Endothelial cell of umbilical vein (primary cell): ENCODE data around the gene DYNC2H1. TPM values are rescaled to one million over a fixed set of nuclear protein-coding genes. Genes with fewer than 3 reads are reported as not detected.

Experiments
- BruUV-seq: library from RNA; stranded (reverse); fragments of 400-500 nt; replicated peaks from 2 replicates; lab custom pipeline; 2021; lab: Mats Ljungman, UMichigan
- CTCF ChIA-PET: fragments of 300-600, 350-600 bp; sonication (Branson Sonifier 250); formaldehyde crosslinking; loops from one replicate; lab custom pipeline; 2021; ENCODE audit warnings: antibody characterized with exemption, inconsistent platforms; lab: Charles Lee
- POLR2A ChIA-PET: fragments of 300-600, 350-600 bp; sonication (Branson Sonifier 250); formaldehyde crosslinking; loops from one replicate; lab custom pipeline; 2021; ENCODE audit warnings: antibody characterized with exemption, inconsistent platforms; lab: Charles Lee
- DNase-seq: peaks from one replicate; pipeline ENCODE4 v3.0.0-alpha.2; 2011; ENCODE audit warnings: low read depth, low spot score
- FAIRE-seq: peaks from 2 replicates; lab custom pipeline; 2011; peaks lifted over from hg19 to GRCh38; lab: Jason Lieb, UNC
- H2AFZ ChIP-seq: 2 replicates; pipeline ENCODE4 v1.6.0; 2012; ENCODE audit warnings: low read depth, low read length, control low read depth, inconsistent platforms
- H3K27ac ChIP-seq: 2 replicates; pipeline ENCODE4 v1.5.1; 2011; ENCODE audit warnings: low read depth, mild to moderate bottlenecking, control low read depth, low read length, moderate library complexity; ENCODE audit not compliant: insufficient read depth
- H3K27me3 ChIP-seq, 2 experiments: 2 replicates each; pipeline versions ENCODE4 v1.6.0 to v1.6.1; 2011; ENCODE audit warnings: low read length in 2 of 2, mixed read lengths in 1 of 2; ENCODE audit not compliant: control insufficient read depth in 2 of 2, insufficient read depth in 2 of 2
- H3K36me3 ChIP-seq, 2 experiments: 2 replicates in 1 of 2; 3 replicates in 1 of 2; pipeline ENCODE4 v1.5.1; 2011; ENCODE audit warnings: low read length in 2 of 2, mild to moderate bottlenecking in 1 of 2, moderate library complexity in 1 of 2; ENCODE audit not compliant: control insufficient read depth in 2 of 2, insufficient read depth in 2 of 2; ENCODE audit errors: extremely low read depth in 1 of 2
- H3K4me1 ChIP-seq: 3 replicates; pipeline ENCODE4 v1.5.1; 2011; ENCODE audit warnings: mild to moderate bottlenecking, low read length; ENCODE audit not compliant: control insufficient read depth, insufficient read depth; ENCODE audit errors: extremely low read depth
- H3K4me2 ChIP-seq: 2 replicates; pipeline ENCODE4 v1.6.1; 2011; ENCODE audit warnings: low read length, control low read depth, mixed read lengths; ENCODE audit not compliant: insufficient read depth
- H3K4me3 ChIP-seq, 3 experiments: fragments of 200-600 bp in 1 of 3; sonication (generic), shearing (Covaris generic) in 1 of 3; replicated peaks in 1 of 3; 2 replicates each; pipeline ENCODE4 v1.5.1; 2011 to 2016; ENCODE audit warnings: control low read depth in 3 of 3, low read length in 3 of 3, mild to moderate bottlenecking in 2 of 3, inconsistent platforms in 1 of 3, low read depth in 1 of 3, moderate library complexity in 1 of 3; ENCODE audit not compliant: insufficient read depth in 1 of 3
- H3K79me2 ChIP-seq: 2 replicates; pipeline ENCODE4 v1.6.0; 2012; ENCODE audit warnings: low read length, inconsistent platforms; ENCODE audit not compliant: control insufficient read depth, insufficient read depth
- H3K9ac ChIP-seq: replicated peaks from 2 replicates; pipeline ENCODE3; 2011; ENCODE audit warnings: low read length, control low read depth; ENCODE audit not compliant: insufficient read depth; ENCODE audit errors: extremely low read depth
- H3K9me1 ChIP-seq: replicated peaks from 3 replicates; pipeline ENCODE4 v1.6.0; 2011; ENCODE audit warnings: mild to moderate bottlenecking, low read length; ENCODE audit not compliant: control insufficient read depth, insufficient read depth; ENCODE audit errors: extremely low read depth
- H3K9me3 ChIP-seq: replicated peaks from 2 replicates; pipeline ENCODE4 v1.5.1; 2012; ENCODE audit warnings: low read length, inconsistent platforms; ENCODE audit not compliant: control insufficient read depth, insufficient read depth
- H4K20me1 ChIP-seq: replicated peaks from 2 replicates; pipeline ENCODE3; 2011; ENCODE audit warnings: mild to moderate bottlenecking, low read length; ENCODE audit not compliant: control insufficient read depth, insufficient read depth; ENCODE audit errors: extremely low read depth
- EZH2 ChIP-seq: IDR thresholded peaks from 2 replicates; pipeline ENCODE4 v1.6.1; 2012; ENCODE audit warnings: borderline replicate concordance, low read depth, mild to moderate bottlenecking, moderate library complexity, low read length, inconsistent platforms; ENCODE audit not compliant: severe bottlenecking
- FOS ChIP-seq: IDR thresholded peaks from 2 replicates; pipeline ENCODE4 v1.6.1; 2011; ENCODE audit warnings: mild to moderate bottlenecking, low read length, moderate library complexity, borderline replicate concordance; ENCODE audit not compliant: insufficient read depth
- GATA2 ChIP-seq: IDR thresholded peaks from 2 replicates; pipeline ENCODE4 v1.7.0; 2011; ENCODE audit warnings: low read depth, mild to moderate bottlenecking, moderate library complexity, mixed read lengths, low read length; ENCODE audit not compliant: insufficient read length, insufficient read depth
- JUN ChIP-seq: IDR thresholded peaks from 2 replicates; pipeline ENCODE4 v1.6.1; 2011; ENCODE audit warnings: borderline replicate concordance, low read depth; ENCODE audit not compliant: insufficient read length, insufficient read depth
- MYC ChIP-seq: IDR thresholded peaks from one replicate; pipeline ENCODE4 v1.6.1; 2011; ENCODE audit warnings: mild to moderate bottlenecking, low read depth, low read length
- POLR2A ChIP-seq: IDR thresholded peaks from 2 replicates; pipeline ENCODE4 v1.6.1; 2012; ENCODE audit warnings: low read depth, mild to moderate bottlenecking, control low read depth, low read length
- POLR2AphosphoS5 ChIP-seq: IDR thresholded peaks from 2 replicates; pipeline ENCODE4 v1.6.1; 2012; ENCODE audit warnings: low read depth, mild to moderate bottlenecking, control low read depth, low read length, moderate library complexity; ENCODE audit not compliant: insufficient read depth
- dilution Hi-C: fragments of 300-500 bp; cut with MboI; formaldehyde crosslinking; loops from one replicate; pipeline ENCODE4 v1.15.0; 2019; ENCODE audit warnings: low sequenced_read_pairs; ENCODE audit not compliant: extremely low pct_ligation_motif_present
- intact Hi-C: fragments of 100-400 bp; cut with micrococcal nuclease; formaldehyde crosslinking; loops from one replicate; pipeline ENCODE4 v1.10.0; 2022
- polyA plus RNA-seq, 4 experiments: library from polyadenylated mRNA; depleted of rRNA in 3 of 4; stranded (reverse) in 3 of 4; unstranded in 1 of 4; fragments of >200 nt; gene quantifications; 2 replicates each; pipeline versions ENCODE4 v1.2.1 to v1.2.3, GENCODE V29; 2011 to 2012; ENCODE audit warnings: missing spikeins in 1 of 4
- total RNA-seq: library from RNA; stranded (reverse); gene quantifications from 2 replicates; pipeline ENCODE4 v1.2.3, GENCODE V29; 2021
- TF ChIP-seq, protein P1 (sequence below), 2 donors: IDR thresholded peaks; 1 replicate in 1 of 2; 2 replicates in 1 of 2; pipeline ENCODE4 v1.5.1; 2011; ENCODE audit warnings: low read length in 2 of 2, mild to moderate bottlenecking in 2 of 2, moderate library complexity in 2 of 2, control low read depth in 1 of 2, inconsistent platforms in 1 of 2, low read depth in 1 of 2; ENCODE audit not compliant: insufficient read depth in 1 of 2; ENCODE audit errors: extremely low read depth in 1 of 2
- TF ChIP-seq, protein P2 (sequence below): IDR thresholded peaks from 2 replicates; pipeline ENCODE4 v1.6.1; 2011; ENCODE audit not compliant: insufficient read depth, insufficient read length

Gene DYNC2H1
- total and polyA plus RNA-seq, 2 donors (not counting 3 experiments of a cell fraction or from before 2014, with no cell fraction given): 1.9 to 4.2 TPM

GRCh38 chr11:103175461-103176129 is 66.4 kb downstream of the DYNC2H1 start:
- H2AFZ ChIP-seq: no peak overlapping the region
- H3K4me3 ChIP-seq: no peak overlapping the region
- dilution Hi-C loops (no loop called here), intact Hi-C loops (no loop called here)
- TF ChIP-seq MYC (no peak), JUN (no peak), POLR2AphosphoS5 (no peak), POLR2A (no peak), EZH2 (no peak), FOS (no peak), GATA2 (no peak)
- TF ChIP-seq, protein P1, sequence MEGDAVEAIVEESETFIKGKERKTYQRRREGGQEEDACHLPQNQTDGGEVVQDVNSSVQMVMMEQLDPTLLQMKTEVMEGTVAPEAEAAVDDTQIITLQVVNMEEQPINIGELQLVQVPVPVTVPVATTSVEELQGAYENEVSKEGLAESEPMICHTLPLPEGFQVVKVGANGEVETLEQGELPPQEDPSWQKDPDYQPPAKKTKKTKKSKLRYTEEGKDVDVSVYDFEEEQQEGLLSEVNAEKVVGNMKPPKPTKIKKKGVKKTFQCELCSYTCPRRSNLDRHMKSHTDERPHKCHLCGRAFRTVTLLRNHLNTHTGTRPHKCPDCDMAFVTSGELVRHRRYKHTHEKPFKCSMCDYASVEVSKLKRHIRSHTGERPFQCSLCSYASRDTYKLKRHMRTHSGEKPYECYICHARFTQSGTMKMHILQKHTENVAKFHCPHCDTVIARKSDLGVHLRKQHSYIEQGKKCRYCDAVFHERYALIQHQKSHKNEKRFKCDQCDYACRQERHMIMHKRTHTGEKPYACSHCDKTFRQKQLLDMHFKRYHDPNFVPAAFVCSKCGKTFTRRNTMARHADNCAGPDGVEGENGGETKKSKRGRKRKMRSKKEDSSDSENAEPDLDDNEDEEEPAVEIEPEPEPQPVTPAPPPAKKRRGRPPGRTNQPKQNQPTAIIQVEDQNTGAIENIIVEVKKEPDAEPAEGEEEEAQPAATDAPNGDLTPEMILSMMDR (IDR thresholded peaks at IDR 0.05; ENCODE audit: extremely low read depth in 1 of 2, insufficient read depth in 1 of 2, low read depth in 1 of 2, low read length in 2 of 2): no peak
- TF ChIP-seq, protein P2, sequence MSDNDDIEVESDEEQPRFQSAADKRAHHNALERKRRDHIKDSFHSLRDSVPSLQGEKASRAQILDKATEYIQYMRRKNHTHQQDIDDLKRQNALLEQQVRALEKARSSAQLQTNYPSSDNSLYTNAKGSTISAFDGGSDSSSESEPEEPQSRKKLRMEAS: no peak
- no peak overlapping the region for H3K4me2 ChIP-seq
- POLR2A ChIA-PET: no interaction called here
- no peaks in the 10 kb centered on the region for H3K9me3 ChIP-seq
- FAIRE-seq: no peak
- no TSS peak for BruUV-seq
- H4K20me1 ChIP-seq: no peaks in the 10 kb centered on the region
- no peaks in the 10 kb centered on the region for H3K27me3 ChIP-seq
- CTCF ChIA-PET: interaction anchor here (1.0 to 1.4 kb wide), 3 partner anchors 24 to 26 kb away, joined by 3 to 5 read pairs (median 3); no protein-coding TSS in a partner anchor
- no peak overlapping the region for H3K27ac ChIP-seq
- H3K9me1 ChIP-seq: no peaks in the 10 kb centered on the region
- no peaks in the 10 kb centered on the region for H3K36me3 ChIP-seq
- H3K9ac ChIP-seq: no peak overlapping the region
- no peaks in the 10 kb centered on the region for H3K79me2 ChIP-seq
- H3K4me1 ChIP-seq: no peaks in the 10 kb centered on the region
- DNase-seq: no peak
